Sigmoid colon (tissue), 7 donors: ENCODE results near the gene WAS. TPM values are rescaled to one million over a fixed set of nuclear protein-coding genes. Genes with fewer than 3 reads are reported as not detected.

Experiments
- DNase-seq: peaks from one replicate; pipeline ENCODE4 v3.0.0-alpha.2; 2019
- H3K27ac ChIP-seq, 4 donors: fragments of 200-600 bp; sonication (generic); one replicate each; pipeline ENCODE4 v1.5.1; 2016 to 2019; ENCODE audit warnings: mild to moderate bottlenecking in 1 of 4
- H3K27me3 ChIP-seq, 3 donors: fragments of 200-600 bp; sonication (generic); one replicate each; pipeline ENCODE4 v1.5.1; 2019; ENCODE audit warnings: mild to moderate bottlenecking in 1 of 3
- H3K36me3 ChIP-seq, 4 donors: fragments of 200-600 bp; sonication (generic); one replicate each; pipeline ENCODE4 v1.5.1; 2016 to 2019
- H3K4me1 ChIP-seq, 4 donors: fragments of 200-600 bp; sonication (generic); one replicate each; pipeline ENCODE4 v1.5.1; 2017 to 2019
- H3K4me3 ChIP-seq, 4 donors: fragments of 200-600 bp; sonication (generic); one replicate each; pipeline ENCODE4 v1.5.1; 2017 to 2019; ENCODE audit warnings: mild to moderate bottlenecking in 2 of 4, moderate library complexity in 1 of 4
- H3K9me3 ChIP-seq, 4 donors: fragments of 200-600 bp in 3 of 4; sonication (generic) in 3 of 4; one replicate each; pipeline versions ENCODE4 v1.5.1 to v1.6.1; 2013 to 2019
- EP300 ChIP-seq, 4 donors: sonication (generic); formaldehyde crosslinking; IDR thresholded peaks; one replicate each; pipeline ENCODE4 v1.6.1; 2017; ENCODE audit warnings: antibody characterized with exemption in 4 of 4
- POLR2A ChIP-seq, 2 donors: fragments of 450-650 bp; IDR thresholded peaks; one replicate each; pipeline ENCODE4 v1.6.1; 2016; ENCODE audit warnings: antibody characterized with exemption in 2 of 2, mild to moderate bottlenecking in 2 of 2, moderate library complexity in 2 of 2
- POLR2AphosphoS5 ChIP-seq, 4 donors: sonication (generic); formaldehyde crosslinking; IDR thresholded peaks; one replicate each; pipeline ENCODE4 v1.6.1; 2017; ENCODE audit warnings: antibody characterized with exemption in 4 of 4
- WGBS, 2 donors: extraction: QIAGEN DNeasy Blood & Tissue Kit; methylation state at CpG; one replicate each; pipeline ENCODE4 v1.1.7; 2013; 5-methylcytosine and 5-hydroxymethylcytosine counted together
- intact Hi-C: fragments of 100-400 bp; cut with DNase I; formaldehyde crosslinking; loops from one replicate; pipeline ENCODE4 v1.15.1; 2023
- polyA plus RNA-seq, 3 donors: library from polyadenylated mRNA; stranded (reverse); fragments of 200-250 nt; gene quantifications; one replicate each; pipeline ENCODE4 v1.2.3, GENCODE V29; 2013
- total RNA-seq, 4 donors: library from RNA; depleted of rRNA; stranded (reverse); fragments of >200 nt; gene quantifications; one replicate each; pipeline ENCODE4 v1.1.0, GENCODE V29; 2016
- TF ChIP-seq, protein P1 (sequence below), 4 experiments: fragments of 450-650 bp in 3 of 4; fragments of 200-600 bp in 1 of 4; IDR thresholded peaks; one replicate each; pipeline ENCODE4 v1.5.1; 2016 to 2019; ENCODE audit warnings: antibody characterized with exemption in 4 of 4, mild to moderate bottlenecking in 3 of 4, moderate library complexity in 2 of 4
- donor health status: healthy with polysubstance abuse.
- donor health status: Bipolar disorder and iron deficiency.
- donor health status: healthy.

WAS gene
- total RNA-seq (1 to 10 TPM; 3.0 to 6.1 (median 4.7) TPM), polyA plus RNA-seq (10 to 100 TPM in 1 of 3 donors, 1 to 10 TPM in 2; 3.0 to 23.5 (median 3.7) TPM)

DNA sequence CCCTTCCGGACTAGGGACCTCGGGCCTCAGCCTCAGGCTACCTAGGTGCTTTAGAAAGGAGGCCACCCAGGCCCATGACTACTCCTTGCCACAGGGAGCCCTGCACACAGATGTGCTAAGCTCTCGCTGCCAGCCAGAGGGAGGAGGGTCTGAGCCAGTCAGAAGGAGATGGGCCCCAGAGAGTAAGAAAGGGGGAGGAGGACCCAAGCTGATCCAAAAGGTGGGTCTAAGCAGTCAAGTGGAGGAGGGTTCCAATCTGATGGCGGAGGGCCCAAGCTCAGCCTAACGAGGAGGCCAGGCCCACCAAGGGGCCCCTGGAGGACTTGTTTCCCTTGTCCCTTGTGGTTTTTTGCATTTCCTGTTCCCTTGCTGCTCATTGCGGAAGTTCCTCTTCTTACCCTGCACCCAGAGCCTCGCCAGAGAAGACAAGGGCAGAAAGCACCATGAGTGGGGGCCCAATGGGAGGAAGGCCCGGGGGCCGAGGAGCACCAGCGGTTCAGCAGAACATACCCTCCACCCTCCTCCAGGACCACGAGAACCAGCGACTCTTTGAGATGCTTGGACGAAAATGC is at the start of gene WAS:
Gene WAS (plus strand): TSS at position 389 of the 572 bp plus-strand sequence. CDS start 55 bp downstream, at position 444.
- peak within 1 kb of the TSS in 2 of 4 donors; percentile 27 to 37 for H3K27ac ChIP-seq
- H3K4me3 ChIP-seq, result peak within 1 kb of the TSS in 2 of 4 donors; percentile 15 to 20
- H3K4me1 ChIP-seq, result no peaks in the 10 kb centered on the region
- no peaks in the 10 kb centered on the region for H3K36me3 ChIP-seq
- intact Hi-C loops, result no loop called here
- 47 to 76% methylated on average over 13 of the region's 13 CpGs for WGBS, 2 donors
- TF ChIP-seq EP300 (IDR thresholded peaks at IDR 0.05) (no peak), POLR2A (IDR thresholded peaks at IDR 0.05) (no peak), POLR2AphosphoS5 (IDR thresholded peaks at IDR 0.05) (no peak)
- TF ChIP-seq, protein P1, sequence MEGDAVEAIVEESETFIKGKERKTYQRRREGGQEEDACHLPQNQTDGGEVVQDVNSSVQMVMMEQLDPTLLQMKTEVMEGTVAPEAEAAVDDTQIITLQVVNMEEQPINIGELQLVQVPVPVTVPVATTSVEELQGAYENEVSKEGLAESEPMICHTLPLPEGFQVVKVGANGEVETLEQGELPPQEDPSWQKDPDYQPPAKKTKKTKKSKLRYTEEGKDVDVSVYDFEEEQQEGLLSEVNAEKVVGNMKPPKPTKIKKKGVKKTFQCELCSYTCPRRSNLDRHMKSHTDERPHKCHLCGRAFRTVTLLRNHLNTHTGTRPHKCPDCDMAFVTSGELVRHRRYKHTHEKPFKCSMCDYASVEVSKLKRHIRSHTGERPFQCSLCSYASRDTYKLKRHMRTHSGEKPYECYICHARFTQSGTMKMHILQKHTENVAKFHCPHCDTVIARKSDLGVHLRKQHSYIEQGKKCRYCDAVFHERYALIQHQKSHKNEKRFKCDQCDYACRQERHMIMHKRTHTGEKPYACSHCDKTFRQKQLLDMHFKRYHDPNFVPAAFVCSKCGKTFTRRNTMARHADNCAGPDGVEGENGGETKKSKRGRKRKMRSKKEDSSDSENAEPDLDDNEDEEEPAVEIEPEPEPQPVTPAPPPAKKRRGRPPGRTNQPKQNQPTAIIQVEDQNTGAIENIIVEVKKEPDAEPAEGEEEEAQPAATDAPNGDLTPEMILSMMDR (IDR thresholded peaks at IDR 0.05), result no peak
- no peak for DNase-seq
- no peaks in the 10 kb centered on the region for H3K9me3 ChIP-seq
- H3K27me3 ChIP-seq, result no peaks in the 10 kb centered on the region

DNA sequence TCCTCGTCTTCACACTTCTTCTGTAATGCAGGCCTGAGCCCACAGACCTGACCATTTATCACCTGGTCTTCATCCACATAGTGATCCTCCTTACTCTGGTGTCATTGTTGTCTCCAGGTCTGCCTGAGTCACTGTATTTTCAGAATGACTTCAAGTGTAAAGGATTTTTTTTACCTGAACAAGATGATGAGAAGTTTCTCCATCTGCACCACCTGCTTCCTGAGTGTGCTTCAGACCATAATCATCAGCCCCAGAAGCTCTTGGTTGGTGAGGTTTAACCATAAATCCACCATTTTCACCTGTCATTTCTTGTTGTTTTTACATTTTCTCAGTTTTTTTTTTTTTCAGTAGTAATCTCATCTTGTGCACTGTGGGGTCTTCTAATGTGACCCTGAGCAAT is 47.3 kb upstream of the WAS start:
- H3K4me3 ChIP-seq, result no peak overlapping the region
- 79% methylated on average over 1 of the region's 1 CpG for WGBS, 2 donors
- no peaks in the 10 kb centered on the region for H3K27me3 ChIP-seq
- TF ChIP-seq POLR2A (IDR thresholded peaks at IDR 0.05) (no peak), POLR2AphosphoS5 (IDR thresholded peaks at IDR 0.05) (no peak), EP300 (IDR thresholded peaks at IDR 0.05) (no peak)
- TF ChIP-seq, protein P1 (IDR thresholded peaks at IDR 0.05), result no peak
- DNase-seq, result no peak
- intact Hi-C loops, result no loop called here
- H3K4me1 ChIP-seq, result peaks cover 0 to 7% (median 2%) of the 10 kb centered on the region in 4 donors
- H3K9me3 ChIP-seq, result no peaks in the 10 kb centered on the region
- no peaks in the 10 kb centered on the region for H3K36me3 ChIP-seq
- no peak overlapping the region for H3K27ac ChIP-seq

DNA sequence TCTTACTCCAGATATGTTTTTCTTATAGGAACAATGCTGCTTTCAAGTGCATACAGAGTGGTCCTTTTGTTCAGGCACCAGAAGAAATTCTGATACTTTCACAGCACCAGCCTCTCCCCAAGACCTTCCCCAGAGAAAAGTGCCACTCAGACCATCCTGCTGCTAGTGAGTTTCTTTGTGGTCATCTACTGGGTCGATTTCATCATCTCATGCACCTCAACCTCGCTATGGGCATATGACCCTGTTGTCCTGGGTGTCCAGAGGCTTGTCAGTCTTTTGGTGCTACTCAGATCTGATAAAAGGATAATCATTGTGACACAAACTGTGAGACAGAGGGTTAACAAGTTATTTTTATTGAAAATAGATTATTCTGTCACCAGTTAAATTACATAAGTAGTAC is 46.8 kb upstream of the WAS start:
- Histone ChIP-seq H3K36me3 (no peaks in the 10 kb centered on the region), H3K9me3 (no peaks in the 10 kb centered on the region), H3K4me3 (no peak overlapping the region), H3K27me3 (no peaks in the 10 kb centered on the region), H3K4me1 (peaks cover 0 to 3% (median under 1%) of the 10 kb centered on the region in 4 donors), H3K27ac (no peak overlapping the region)
- TF ChIP-seq EP300 (IDR thresholded peaks at IDR 0.05) (no peak), POLR2AphosphoS5 (IDR thresholded peaks at IDR 0.05) (no peak), POLR2A (IDR thresholded peaks at IDR 0.05) (no peak)
- TF ChIP-seq, protein P1 (IDR thresholded peaks at IDR 0.05), result no peak
- 57 to 64% methylated on average over 2 of the region's 2 CpGs for WGBS, 2 donors
- DNase-seq, result peak; percentile 13
- intact Hi-C loops, result no loop called here

DNA sequence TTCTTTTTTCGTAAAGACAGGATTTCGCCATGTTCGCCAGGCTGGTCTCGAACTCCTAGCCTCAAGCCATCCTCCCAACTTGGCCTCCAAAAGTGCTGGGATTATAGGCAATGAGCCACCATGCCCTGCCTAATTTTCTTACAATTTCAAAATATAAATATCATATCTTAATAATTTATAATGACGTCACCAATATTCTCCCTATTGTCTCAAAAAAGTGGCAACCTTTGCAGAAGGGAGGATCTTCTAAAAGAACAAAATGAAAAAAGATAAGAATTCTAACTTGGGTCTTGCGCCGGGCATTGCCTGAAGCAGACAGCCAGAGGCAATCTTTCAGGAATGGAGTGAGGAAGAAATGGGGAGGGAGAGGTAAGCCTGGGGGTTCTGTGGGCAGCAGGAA is 37.9 kb upstream of the WAS start:
- intact Hi-C loops, result loop anchor here (10.0 kb wide), 1 partner anchor 159 kb away; the partner anchor contains the start of gene HDAC6
- H3K27me3 ChIP-seq, result no peaks in the 10 kb centered on the region
- no peaks in the 10 kb centered on the region for H3K4me1 ChIP-seq
- TF ChIP-seq, protein P1 (IDR thresholded peaks at IDR 0.05), result no peak
- TF ChIP-seq POLR2A (IDR thresholded peaks at IDR 0.05) (no peak), EP300 (IDR thresholded peaks at IDR 0.05) (no peak), POLR2AphosphoS5 (IDR thresholded peaks at IDR 0.05) (no peak)
- no peaks in the 10 kb centered on the region for H3K36me3 ChIP-seq
- peak; percentile 2 for DNase-seq
- no peaks in the 10 kb centered on the region for H3K9me3 ChIP-seq
- no peak overlapping the region for H3K27ac ChIP-seq
- H3K4me3 ChIP-seq, result no peak overlapping the region
- WGBS, 2 donors, result 90 to 92% methylated on average over 7 of the region's 7 CpGs
